Measurements from ENCODE around the gene PDE1A.

DNA sequence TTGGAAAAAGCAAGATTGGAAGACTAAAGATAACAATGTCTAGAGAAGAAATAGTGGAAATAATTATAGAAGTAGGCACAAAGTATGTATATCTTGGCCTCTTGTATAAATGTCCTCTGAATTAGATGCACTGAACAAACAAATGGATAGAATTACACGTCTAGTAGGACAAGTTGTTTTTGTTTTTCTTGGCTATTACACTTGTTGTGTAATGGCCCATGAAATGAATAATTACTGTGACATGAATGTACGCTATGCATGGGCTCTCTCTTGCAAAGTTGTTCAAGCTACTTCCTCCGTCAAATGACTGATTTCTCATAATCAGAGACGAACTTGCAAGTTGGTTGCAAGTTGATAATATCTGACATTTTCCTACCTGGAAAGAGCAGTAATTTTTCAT, 126.2 kb downstream of the PDE1A start:
- TF ChIP-seq, protein P1, sequence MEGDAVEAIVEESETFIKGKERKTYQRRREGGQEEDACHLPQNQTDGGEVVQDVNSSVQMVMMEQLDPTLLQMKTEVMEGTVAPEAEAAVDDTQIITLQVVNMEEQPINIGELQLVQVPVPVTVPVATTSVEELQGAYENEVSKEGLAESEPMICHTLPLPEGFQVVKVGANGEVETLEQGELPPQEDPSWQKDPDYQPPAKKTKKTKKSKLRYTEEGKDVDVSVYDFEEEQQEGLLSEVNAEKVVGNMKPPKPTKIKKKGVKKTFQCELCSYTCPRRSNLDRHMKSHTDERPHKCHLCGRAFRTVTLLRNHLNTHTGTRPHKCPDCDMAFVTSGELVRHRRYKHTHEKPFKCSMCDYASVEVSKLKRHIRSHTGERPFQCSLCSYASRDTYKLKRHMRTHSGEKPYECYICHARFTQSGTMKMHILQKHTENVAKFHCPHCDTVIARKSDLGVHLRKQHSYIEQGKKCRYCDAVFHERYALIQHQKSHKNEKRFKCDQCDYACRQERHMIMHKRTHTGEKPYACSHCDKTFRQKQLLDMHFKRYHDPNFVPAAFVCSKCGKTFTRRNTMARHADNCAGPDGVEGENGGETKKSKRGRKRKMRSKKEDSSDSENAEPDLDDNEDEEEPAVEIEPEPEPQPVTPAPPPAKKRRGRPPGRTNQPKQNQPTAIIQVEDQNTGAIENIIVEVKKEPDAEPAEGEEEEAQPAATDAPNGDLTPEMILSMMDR (IDR thresholded peaks at IDR 0.05), result no peak
- no peak for TF ChIP-seq POLR2A (IDR thresholded peaks at IDR 0.05)

Data from esophagus squamous epithelium (tissue), 4 donors.